Measurements from ENCODE around the gene ZNF213.

- TF ChIP-seq POLR2A (IDR thresholded peaks at IDR 0.05) (no peak), CTCF (IDR thresholded peaks at IDR 0.05) (no peak)
Observed at GRCh38 chr16:3174618-3175148, 39.9 kb downstream of the ZNF213 start.
